Right atrium auricular region (tissue), 2 donors: ENCODE results near the gene TKFC. TPM values are rescaled to one million over a fixed set of nuclear protein-coding genes. Genes with fewer than 3 reads are reported as not detected.

ENCODE experiments used
- DNase-seq: peaks from one replicate; pipeline ENCODE4 v3.0.0-alpha.2; 2019; ENCODE audit warnings: low spot score
- H3K27ac ChIP-seq, 2 donors: fragments of 200-600 bp; sonication (generic); 1 replicate in 1 of 2; 2 replicates in 1 of 2; pipeline ENCODE4 v1.5.1; 2016 to 2019
- H3K27me3 ChIP-seq, 2 donors: fragments of 200-600 bp; sonication (generic); one replicate each; pipeline versions ENCODE4 v1.5.1 to v1.6.0; 2017 to 2019
- H3K36me3 ChIP-seq: fragments of 200-600 bp; sonication (generic); one replicate; pipeline ENCODE4 v1.5.1; 2016
- H3K4me1 ChIP-seq, 2 donors: fragments of 200-600 bp; sonication (generic); one replicate each; pipeline versions ENCODE4 v1.5.1 to v1.6.0; 2017 to 2019
- H3K4me3 ChIP-seq, 2 donors: fragments of 200-600 bp; sonication (generic); 1 replicate in 1 of 2; 2 replicates in 1 of 2; pipeline ENCODE4 v1.5.1; 2017 to 2019; ENCODE audit warnings: mild to moderate bottlenecking in 1 of 2, moderate library complexity in 1 of 2
- H3K9me3 ChIP-seq, 2 donors: fragments of 200-600 bp; sonication (generic); one replicate each; pipeline ENCODE4 v1.5.1; 2019
- CTCF ChIP-seq, 2 donors: fragments of 200-600 bp; sonication (generic); IDR thresholded peaks; one replicate each; pipeline ENCODE4 v1.5.1; 2019; ENCODE audit warnings: antibody characterized with exemption in 2 of 2
- total RNA-seq, 2 donors: library from RNA; depleted of rRNA; stranded (reverse); fragments of >200 nt; gene quantifications; one replicate each; pipeline ENCODE4 v1.1.0, GENCODE V29; 2016

Gene TKFC
- total RNA-seq, 2 donors from 2014 or later, result 9.7 to 11.3 TPM

DNA sequence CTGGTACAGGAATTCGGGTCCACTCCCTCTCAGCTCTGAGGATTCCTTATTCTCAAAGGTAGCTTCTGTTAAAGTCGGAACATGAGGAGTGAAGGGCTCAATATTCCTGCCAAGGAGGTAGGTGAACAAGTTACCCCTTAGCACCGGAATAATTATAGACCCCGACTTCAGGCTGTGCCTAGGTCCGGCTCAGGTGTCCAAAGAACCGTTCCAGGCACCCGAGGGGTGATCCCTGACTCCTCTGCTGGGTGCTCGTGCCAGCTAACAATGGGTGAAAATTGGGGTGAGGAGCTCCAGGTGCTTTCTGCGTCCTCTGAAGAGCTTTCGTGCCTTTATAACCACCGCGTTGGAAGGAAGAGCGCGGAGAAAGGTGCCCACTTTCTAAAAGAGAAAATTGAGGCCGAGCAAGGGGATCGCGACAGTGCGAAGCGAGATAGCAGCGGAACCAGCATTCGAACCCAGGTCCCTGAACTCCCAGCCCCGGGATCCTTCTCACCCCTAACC, 28.3 kb downstream of the TKFC start:
- Histone ChIP-seq H3K27ac (peak overlapping the region; percentile 98 to 99), H3K27me3 (no peaks in the 10 kb centered on the region), H3K4me1 (peaks cover 0 to 32% of the 10 kb centered on the region in 2 donors), H3K9me3 (no peaks in the 10 kb centered on the region), H3K4me3 (peak overlapping the region; percentile 66 to 70), H3K36me3 (peaks cover 26% of the 10 kb centered on the region)
- TF ChIP-seq CTCF (IDR thresholded peaks at IDR 0.05), result no peak
- no peak for DNase-seq

DNA sequence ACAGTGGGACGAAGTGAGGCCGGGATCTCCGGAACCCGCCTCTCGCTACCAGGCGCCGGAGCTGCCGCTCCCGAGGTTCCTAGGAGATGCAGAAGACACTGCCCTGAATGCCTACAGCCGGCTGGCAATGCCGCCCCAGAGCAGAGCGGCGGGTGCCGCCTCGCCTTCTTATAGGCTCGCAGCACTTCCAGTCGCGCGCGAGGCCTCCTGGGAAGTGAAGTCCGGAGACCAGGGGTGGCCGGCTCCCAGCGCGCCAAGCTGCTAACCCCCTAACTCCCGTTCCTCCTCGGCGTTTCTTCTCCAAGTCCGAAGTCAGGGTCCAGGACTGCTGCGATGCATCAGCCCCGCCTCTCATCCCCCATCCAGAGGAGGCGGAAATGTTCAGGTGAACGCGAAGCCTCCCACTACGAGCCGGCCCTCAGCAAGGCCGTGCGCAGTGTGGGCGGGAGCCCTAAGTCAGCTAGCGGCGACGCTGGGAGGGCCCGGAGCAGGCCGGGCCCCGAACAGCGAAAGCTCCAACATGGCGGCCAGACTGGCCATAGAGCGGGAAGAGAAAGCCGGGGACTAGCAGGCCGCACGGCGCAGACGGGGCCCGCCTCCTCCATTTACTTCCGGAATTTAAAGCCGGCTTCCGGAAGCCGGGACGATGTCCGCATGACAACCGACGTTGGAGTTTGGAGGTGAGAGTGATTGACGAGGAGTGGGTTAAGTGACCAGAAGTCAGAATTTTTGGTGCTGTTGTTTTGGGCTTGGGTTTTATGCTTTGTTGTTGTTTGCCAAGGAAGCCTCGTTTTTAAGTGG, 28.9 kb downstream of the TKFC start, which contains the start of the genes CYB561A3 and TMEM138:
Gene CYB561A3, minus strand, starts transcription at position 142 of the 801 bp plus-strand sequence. CDS start 5,169 bp downstream, outside the sequence.
Gene TMEM138, plus strand, starts transcription at position 634 of the 801 bp plus-strand sequence. CDS start 2,017 bp downstream, outside the sequence.
- Histone ChIP-seq H3K4me3 (peak within 1 kb of the TSS; percentile 66 to 70), H3K9me3 (no peaks in the 10 kb centered on the region), H3K4me1 (peaks cover 0 to 32% of the 10 kb centered on the region in 2 donors), H3K36me3 (peaks cover 33% of the 10 kb centered on the region), H3K27me3 (no peaks in the 10 kb centered on the region), H3K27ac (peak within 1 kb of the TSS; percentile 98 to 99)
- DNase-seq, result peak; percentile 93
- TF ChIP-seq CTCF (IDR thresholded peaks at IDR 0.05), result no peak

GRCh38 chr11:61362542-61362875, 29.5 kb downstream of the TKFC start:
- Histone ChIP-seq H3K27me3 (no peaks in the 10 kb centered on the region), H3K4me3 (peak overlapping the region; percentile 66 to 70), H3K9me3 (no peaks in the 10 kb centered on the region), H3K4me1 (peaks cover 0 to 32% of the 10 kb centered on the region in 2 donors), H3K36me3 (peaks cover 39% of the 10 kb centered on the region), H3K27ac (peak overlapping the region; percentile 98 to 99)
- no peak for DNase-seq
- TF ChIP-seq CTCF (IDR thresholded peaks at IDR 0.05), result no peak

DNA sequence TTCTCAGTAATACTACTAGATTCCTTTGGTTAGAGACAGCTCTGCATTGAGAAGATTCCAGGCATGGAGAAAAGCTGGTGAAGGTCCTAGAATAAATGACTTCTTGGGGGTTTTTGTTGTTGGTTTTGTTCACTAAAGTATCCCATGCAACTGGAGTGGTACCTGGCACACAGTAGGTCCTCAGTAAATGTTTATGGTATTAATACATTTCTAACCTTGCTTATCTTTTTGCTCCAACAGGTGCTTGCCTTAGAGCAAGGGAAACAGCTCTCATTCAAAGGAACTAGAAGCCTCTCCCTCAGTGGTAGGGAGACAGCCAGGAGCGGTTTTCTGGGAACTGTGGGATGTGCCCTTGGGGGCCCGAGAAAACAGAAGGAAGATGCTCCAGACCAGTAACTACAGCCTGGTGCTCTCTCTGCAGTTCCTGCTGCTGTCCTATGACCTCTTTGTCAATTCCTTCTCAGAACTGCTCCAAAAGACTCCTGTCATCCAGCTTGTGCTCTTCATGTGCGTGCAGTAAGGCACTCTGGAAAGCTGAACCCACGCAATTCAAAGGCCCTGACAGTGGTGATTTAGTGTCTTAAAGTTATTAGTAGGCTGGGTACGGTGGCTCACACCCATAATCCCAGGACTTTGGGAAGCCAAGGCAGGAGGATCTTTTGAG, 31.1 kb downstream of the TKFC start:
- Histone ChIP-seq H3K36me3 (peaks cover 53% of the 10 kb centered on the region), H3K27me3 (no peaks in the 10 kb centered on the region), H3K4me3 (no peak overlapping the region), H3K27ac (no peak overlapping the region), H3K4me1 (peaks cover 0 to 32% of the 10 kb centered on the region in 2 donors), H3K9me3 (no peaks in the 10 kb centered on the region)
- TF ChIP-seq CTCF (IDR thresholded peaks at IDR 0.05), result no peak
- DNase-seq, result no peak

- no peaks in the 10 kb centered on the region for H3K9me3 ChIP-seq
- no peak for DNase-seq
These were observed 34.4 kb downstream of the TKFC start for GRCh38 chr11:61367406-61367805.

More at GRCh38 chr11:61367406-61367805, 34.4 kb downstream of the TKFC start:
- peaks cover 61% of the 10 kb centered on the region for H3K36me3 ChIP-seq
- no peak overlapping the region for H3K4me3 ChIP-seq
- peaks cover 0 to 21% of the 10 kb centered on the region in 2 donors for H3K4me1 ChIP-seq
- no peak for TF ChIP-seq CTCF (IDR thresholded peaks at IDR 0.05)
- no peaks in the 10 kb centered on the region for H3K27me3 ChIP-seq
- no peak overlapping the region for H3K27ac ChIP-seq
